ENCODE data around the gene APOBEC2. TPM values are rescaled to one million over a fixed set of nuclear protein-coding genes. Genes with fewer than 3 reads are reported as not detected.

APOBEC2 gene
- polyA plus RNA-seq, 2 of the 4 experiments (the other 2 are of a cell fraction) = not detected

DNA sequence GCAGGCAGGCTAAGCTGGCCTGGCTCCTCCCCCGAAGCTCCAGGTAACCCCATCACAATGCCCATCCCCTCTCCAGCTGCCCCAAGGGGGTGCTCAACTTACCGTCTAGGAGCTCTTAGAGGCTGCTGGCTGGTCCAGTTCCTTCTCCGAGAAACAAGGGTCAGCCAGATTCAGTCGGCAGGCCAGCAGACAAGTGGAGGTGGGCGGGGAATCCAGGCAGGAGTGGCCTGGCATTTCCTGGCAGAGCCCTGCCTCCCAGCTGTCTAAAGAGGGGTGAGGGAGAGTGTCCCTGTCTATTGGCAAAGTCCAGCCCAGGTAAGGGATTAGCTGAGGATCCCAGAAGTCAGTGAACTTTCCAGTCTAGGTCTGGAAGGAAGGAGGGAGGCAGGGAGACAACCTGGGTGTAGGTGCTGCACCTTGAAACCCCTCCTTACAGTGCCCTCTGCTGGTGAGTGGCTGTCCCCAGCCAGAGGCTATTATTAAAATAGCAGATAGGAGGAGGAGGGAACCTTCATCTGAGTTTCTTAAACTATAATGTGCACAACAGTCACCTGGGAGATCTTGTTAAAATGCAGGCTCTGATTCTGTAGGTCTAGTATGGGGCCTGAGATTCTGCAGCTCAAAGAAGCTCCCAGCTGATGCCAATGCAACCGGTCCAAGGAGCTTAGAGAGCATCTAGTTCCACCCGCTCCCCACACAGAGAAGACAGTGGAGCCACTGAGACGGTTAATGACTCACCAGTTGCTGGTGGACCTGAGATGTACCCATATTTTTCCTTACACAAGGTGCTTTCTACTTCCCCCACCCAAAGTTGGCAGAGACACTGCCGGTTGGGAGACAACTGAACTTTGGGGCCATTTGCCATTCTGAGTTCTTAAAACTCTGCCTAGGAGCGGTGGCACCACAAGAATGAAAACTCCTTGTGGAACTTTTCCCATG lies 13.7 kb upstream of the APOBEC2 start, which contains the start of gene UNC5CL:
TSS of gene UNC5CL (minus strand) at position 162 of the 939 bp plus-strand sequence. CDS start 4,147 bp downstream, outside the sequence.
- no peaks in the 10 kb centered on the region for H3K9me3 ChIP-seq
- H3K4me1 ChIP-seq = peaks cover 51% of the 10 kb centered on the region
- FAIRE-seq = no peak
- peak within 1 kb of the TSS; percentile 77 for H3K4me2 ChIP-seq
- 34% methylated on average over 10 of the region's 10 CpGs for WGBS (ENCODE audit: missing lambda C conversion rate)
- peak within 1 kb of the TSS; percentile 84 to 91 for H3K27ac ChIP-seq
- no peak for TF ChIP-seq TFCP2L1 (CRISPR knock-in tag; IDR thresholded peaks at IDR 0.05)
- TF ChIP-seq, protein P1, sequence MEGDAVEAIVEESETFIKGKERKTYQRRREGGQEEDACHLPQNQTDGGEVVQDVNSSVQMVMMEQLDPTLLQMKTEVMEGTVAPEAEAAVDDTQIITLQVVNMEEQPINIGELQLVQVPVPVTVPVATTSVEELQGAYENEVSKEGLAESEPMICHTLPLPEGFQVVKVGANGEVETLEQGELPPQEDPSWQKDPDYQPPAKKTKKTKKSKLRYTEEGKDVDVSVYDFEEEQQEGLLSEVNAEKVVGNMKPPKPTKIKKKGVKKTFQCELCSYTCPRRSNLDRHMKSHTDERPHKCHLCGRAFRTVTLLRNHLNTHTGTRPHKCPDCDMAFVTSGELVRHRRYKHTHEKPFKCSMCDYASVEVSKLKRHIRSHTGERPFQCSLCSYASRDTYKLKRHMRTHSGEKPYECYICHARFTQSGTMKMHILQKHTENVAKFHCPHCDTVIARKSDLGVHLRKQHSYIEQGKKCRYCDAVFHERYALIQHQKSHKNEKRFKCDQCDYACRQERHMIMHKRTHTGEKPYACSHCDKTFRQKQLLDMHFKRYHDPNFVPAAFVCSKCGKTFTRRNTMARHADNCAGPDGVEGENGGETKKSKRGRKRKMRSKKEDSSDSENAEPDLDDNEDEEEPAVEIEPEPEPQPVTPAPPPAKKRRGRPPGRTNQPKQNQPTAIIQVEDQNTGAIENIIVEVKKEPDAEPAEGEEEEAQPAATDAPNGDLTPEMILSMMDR (IDR thresholded peaks at IDR 0.05) = peak; percentile 70
- TF ChIP-seq RNF2 (IDR thresholded peaks at IDR 0.05; ENCODE audit: borderline replicate concordance, low read depth) = no peak
- TF ChIP-seq BHLHE40 (IDR thresholded peaks at IDR 0.05; ENCODE audit: low read depth, low read length) = no peak
- TF ChIP-seq POLR2A (IDR thresholded peaks at IDR 0.05; ENCODE audit: low read length) = no peak
- TF ChIP-seq ZFP36 (IDR thresholded peaks at IDR 0.05; ENCODE audit: borderline replicate concordance, partially characterized antibody) = no peak
- no peak for TF ChIP-seq EHF (CRISPR knock-in tag; IDR thresholded peaks at IDR 0.05)
- TF ChIP-seq USF2 (IDR thresholded peaks at IDR 0.05) = no peak
- no peak for TF ChIP-seq EHMT2 (IDR thresholded peaks at IDR 0.05; ENCODE audit: low read depth)
- no peak for TF ChIP-seq MAZ (IDR thresholded peaks at IDR 0.05; ENCODE audit: borderline replicate concordance, low read depth, low read length)
- no peak for TF ChIP-seq RARB (CRISPR knock-in tag; IDR thresholded peaks at IDR 0.05)
- no peak for TF ChIP-seq NFE2L2 (conservative IDR thresholded peaks at IDR 0.05; ENCODE audit: low read length)
- no peak for TF ChIP-seq MYC (IDR thresholded peaks at IDR 0.05; ENCODE audit: borderline replicate concordance, low read length)
- peak; percentile 47; the same call in 2 of the 3 replicates for TF ChIP-seq SMC3 (IDR thresholded peaks at IDR 0.05)
- TF ChIP-seq RAD21 (conservative IDR thresholded peaks at IDR 0.05 in 1 of 2, IDR thresholded peaks at IDR 0.05 in 1 of 2) = peak; percentile 48 to 63; a peak in 4 of 5 replicates
- no peak for TF ChIP-seq CEBPB (IDR thresholded peaks at IDR 0.05)
- no peak for TF ChIP-seq HOXB5 (CRISPR knock-in tag; IDR thresholded peaks at IDR 0.05)
- no peak for TF ChIP-seq RCOR1 (IDR thresholded peaks at IDR 0.05; ENCODE audit: low read depth, low read length)
- no peak for TF ChIP-seq CHD2 (IDR thresholded peaks at IDR 0.05; ENCODE audit: low read length, partially characterized antibody)
- peak; percentile 66 to 82 for ATAC-seq
- ChIA-PET POLR2A (no interaction called here), CTCF (interaction anchor here (0.7 to 2.3 kb wide), 19 partner anchors 9 to 716 kb away, joined by 3 to 9 read pairs (median 4); partner anchors contain the start of genes NFYA and OARD1)
- H3K4me3 ChIP-seq = peak within 1 kb of the TSS; percentile 15; the same call in 2 of the 3 replicates
- peak; percentile 46 to 64 for DNase-seq (ENCODE audit: low read depth in 1 of 2, low spot score in 1 of 2)

DNA sequence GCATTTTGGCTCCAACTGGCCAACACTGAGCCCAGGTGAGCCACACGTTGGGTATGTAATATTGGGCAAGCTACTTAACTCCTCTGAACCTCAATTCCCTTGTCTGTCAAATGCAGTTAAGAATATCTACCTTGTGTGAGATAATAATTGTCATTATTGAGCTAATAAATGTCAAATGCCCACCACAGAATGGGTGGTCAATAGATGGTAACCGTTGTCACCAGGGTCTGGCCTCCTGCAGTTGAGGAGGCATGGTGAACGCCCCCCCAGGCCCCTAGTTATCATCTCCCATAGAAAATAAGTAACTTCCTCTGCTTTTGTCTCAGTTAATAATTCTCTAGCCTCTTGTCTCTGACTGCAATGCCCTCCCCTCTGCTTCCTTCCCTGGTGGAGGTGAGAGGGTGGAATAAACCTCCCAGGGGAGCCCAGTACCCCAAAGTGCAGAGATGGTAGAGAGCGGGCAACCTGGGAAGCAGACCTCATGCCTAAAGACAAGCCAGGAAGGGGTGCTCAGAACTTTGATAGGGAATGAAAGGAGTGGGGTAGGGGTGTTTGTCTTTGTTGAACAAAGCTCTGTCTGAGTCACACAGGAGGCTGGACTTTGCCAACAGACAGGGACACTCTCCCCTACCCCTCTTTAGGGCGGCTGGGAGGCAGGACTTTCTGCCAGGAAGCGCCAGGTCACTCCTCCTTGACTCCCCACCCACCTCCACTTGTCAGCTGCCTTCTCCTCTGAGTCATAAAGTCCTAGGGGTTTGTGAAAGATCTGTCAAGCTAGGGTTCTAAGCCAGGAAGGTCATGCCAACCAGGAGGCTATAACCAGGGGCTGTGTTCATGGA lies 12.7 kb upstream of the APOBEC2 start:
- CTCF ChIA-PET = interaction anchor here (0.7 to 2.3 kb wide), 19 partner anchors 8 to 717 kb away, joined by 3 to 9 read pairs (median 4); partner anchors contain the start of genes NFYA and OARD1
- TF ChIP-seq FOSL2 (IDR thresholded peaks at IDR 0.05) (peak; percentile 12; the same call in 1 of the 2 replicates), FOSL2 (CRISPR knock-in tag; IDR thresholded peaks at IDR 0.05) (peak; percentile 50), JUNB (IDR thresholded peaks at IDR 0.05) (0 out of 2 replicates have a peak, but pooled peaks have one; percentile 10), RAD21 (conservative IDR thresholded peaks at IDR 0.05 in 1 of 2, IDR thresholded peaks at IDR 0.05 in 1 of 2) (no peak)
- POLR2A ChIA-PET = interaction anchor here (1.1 kb wide), 1 partner anchor 32 kb away, joined by 3 read pairs; the partner anchor contains the start of genes NFYA and OARD1
- peak; percentile 64 to 84 for DNase-seq (ENCODE audit: low read depth in 1 of 2, low spot score in 1 of 2)
- ATAC-seq = peak; percentile 90 to 91
- Histone ChIP-seq H3K27ac (peak overlapping the region; percentile 84 to 91), H3K4me2 (peak overlapping the region; percentile 77), H3K4me1 (peaks cover 51% of the 10 kb centered on the region), H3K9me3 (no peaks in the 10 kb centered on the region), H3K4me3 (no peak overlapping the region)
- WGBS (ENCODE audit: missing lambda C conversion rate) = 3% methylated on average over 6 of the region's 6 CpGs
- FAIRE-seq = peak; percentile 7
